ENCODE data around the gene TSEN54.
A peak's percentile ranks its signal among the peaks of the same experiment; 100 is the strongest.

Gene TSEN54

GRCh38 chr17:75546181-75546580 lies 29.9 kb downstream of the TSEN54 start:
- no CpG with 5 or more reads among the region's 13 CpGs for WGBS (ENCODE audit: insufficient coverage, insufficient read length)
- Histone ChIP-seq H3K4me3 (ENCODE audit: low read length) (no peak overlapping the region), H3K9me3 (ENCODE audit: control insufficient read depth, insufficient read depth, low read length) (no peaks in the 10 kb centered on the region), H3K4me1 (ENCODE audit: control insufficient read depth, insufficient read depth, low read length) (peaks cover 7% of the 10 kb centered on the region), H3K36me3 (ENCODE audit: control insufficient read depth, insufficient read depth, low read length) (no peaks in the 10 kb centered on the region), H3K27ac (ENCODE audit: low read length) (no peak overlapping the region), H3K27me3 (ENCODE audit: control insufficient read depth, insufficient read depth, low read length) (no peaks in the 10 kb centered on the region)
- no peak for DNase-seq (ENCODE audit: low read depth, low spot score)

- Histone ChIP-seq H3K4me1 (ENCODE audit: control insufficient read depth, insufficient read depth, low read length) (peaks cover 8% of the 10 kb centered on the region), H3K9me3 (ENCODE audit: control insufficient read depth, insufficient read depth, low read length) (no peaks in the 10 kb centered on the region), H3K27ac (ENCODE audit: low read length) (no peak overlapping the region), H3K27me3 (ENCODE audit: control insufficient read depth, insufficient read depth, low read length) (no peaks in the 10 kb centered on the region), H3K4me3 (ENCODE audit: low read length) (no peak overlapping the region), H3K36me3 (ENCODE audit: control insufficient read depth, insufficient read depth, low read length) (no peaks in the 10 kb centered on the region)
- no CpG with 5 or more reads among the region's 9 CpGs for WGBS (ENCODE audit: insufficient coverage, insufficient read length)
- no peak for DNase-seq (ENCODE audit: low read depth, low spot score)
These were observed 30.8 kb downstream of the TSEN54 start for GRCh38 chr17:75547091-75547490.

- DNase-seq (ENCODE audit: low read depth, low spot score): no peak
- Histone ChIP-seq H3K27me3 (ENCODE audit: control insufficient read depth, insufficient read depth, low read length) (no peaks in the 10 kb centered on the region), H3K27ac (ENCODE audit: low read length) (no peak overlapping the region), H3K4me3 (ENCODE audit: low read length) (no peak overlapping the region), H3K9me3 (ENCODE audit: control insufficient read depth, insufficient read depth, low read length) (no peaks in the 10 kb centered on the region), H3K36me3 (ENCODE audit: control insufficient read depth, insufficient read depth, low read length) (no peaks in the 10 kb centered on the region), H3K4me1 (ENCODE audit: control insufficient read depth, insufficient read depth, low read length) (peaks cover 8% of the 10 kb centered on the region)
- whole genome bisulfite sequencing (ENCODE audit: insufficient coverage, insufficient read length): no CpG with 5 or more reads among the region's 5 CpGs
These were observed 32.5 kb downstream of the TSEN54 start for GRCh38 chr17:75548813-75549212.

- Histone ChIP-seq H3K9me3 (ENCODE audit: control insufficient read depth, insufficient read depth, low read length) (no peaks in the 10 kb centered on the region), H3K4me1 (ENCODE audit: control insufficient read depth, insufficient read depth, low read length) (peaks cover 7% of the 10 kb centered on the region), H3K27ac (ENCODE audit: low read length) (no peak overlapping the region), H3K36me3 (ENCODE audit: control insufficient read depth, insufficient read depth, low read length) (no peaks in the 10 kb centered on the region), H3K27me3 (ENCODE audit: control insufficient read depth, insufficient read depth, low read length) (no peaks in the 10 kb centered on the region), H3K4me3 (ENCODE audit: low read length) (peak overlapping the region; percentile 31; the same call in 1 of the 2 replicates)
- no CpG with 5 or more reads among the region's 22 CpGs for WGBS (ENCODE audit: insufficient coverage, insufficient read length)
- DNase-seq (ENCODE audit: low read depth, low spot score): peak; percentile 57
These were observed 33.2 kb downstream of the TSEN54 start for GRCh38 chr17:75549246-75550138.

GRCh38 chr17:75550139-75550465 lies 33.8 kb downstream of the TSEN54 start:
- whole genome bisulfite sequencing (ENCODE audit: insufficient coverage, insufficient read length): no CpG with 5 or more reads among the region's 4 CpGs
- H3K9me3 ChIP-seq (ENCODE audit: control insufficient read depth, insufficient read depth, low read length): no peaks in the 10 kb centered on the region
- no peaks in the 10 kb centered on the region for H3K36me3 ChIP-seq (ENCODE audit: control insufficient read depth, insufficient read depth, low read length)
- no peak for DNase-seq (ENCODE audit: low read depth, low spot score)
- H3K27ac ChIP-seq (ENCODE audit: low read length): no peak overlapping the region
- H3K4me1 ChIP-seq (ENCODE audit: control insufficient read depth, insufficient read depth, low read length): peaks cover 7% of the 10 kb centered on the region
- H3K4me3 ChIP-seq (ENCODE audit: low read length): peak overlapping the region; percentile 31; the same call in 1 of the 2 replicates
- no peaks in the 10 kb centered on the region for H3K27me3 ChIP-seq (ENCODE audit: control insufficient read depth, insufficient read depth, low read length)

- no CpG with 5 or more reads among the region's 7 CpGs for WGBS (ENCODE audit: insufficient coverage, insufficient read length)
- Histone ChIP-seq H3K9me3 (ENCODE audit: control insufficient read depth, insufficient read depth, low read length) (no peaks in the 10 kb centered on the region), H3K27ac (ENCODE audit: low read length) (no peak overlapping the region), H3K4me1 (ENCODE audit: control insufficient read depth, insufficient read depth, low read length) (peaks cover 7% of the 10 kb centered on the region), H3K4me3 (ENCODE audit: low read length) (no peak overlapping the region), H3K27me3 (ENCODE audit: control insufficient read depth, insufficient read depth, low read length) (no peaks in the 10 kb centered on the region), H3K36me3 (ENCODE audit: control insufficient read depth, insufficient read depth, low read length) (no peaks in the 10 kb centered on the region)
- DNase-seq (ENCODE audit: low read depth, low spot score): no peak
These were observed 34.9 kb downstream of the TSEN54 start for GRCh38 chr17:75551266-75551665.

- Histone ChIP-seq H3K4me3 (ENCODE audit: low read length) (no peak overlapping the region), H3K4me1 (ENCODE audit: control insufficient read depth, insufficient read depth, low read length) (peaks cover 7% of the 10 kb centered on the region), H3K36me3 (ENCODE audit: control insufficient read depth, insufficient read depth, low read length) (no peaks in the 10 kb centered on the region), H3K9me3 (ENCODE audit: control insufficient read depth, insufficient read depth, low read length) (no peaks in the 10 kb centered on the region), H3K27me3 (ENCODE audit: control insufficient read depth, insufficient read depth, low read length) (no peaks in the 10 kb centered on the region), H3K27ac (ENCODE audit: low read length) (no peak overlapping the region)
- no CpG with 5 or more reads among the region's 14 CpGs for WGBS (ENCODE audit: insufficient coverage, insufficient read length)
- DNase-seq (ENCODE audit: low read depth, low spot score): no peak
These were observed 36.3 kb downstream of the TSEN54 start for GRCh38 chr17:75552425-75553294.

- no peaks in the 10 kb centered on the region for H3K9me3 ChIP-seq (ENCODE audit: control insufficient read depth, insufficient read depth, low read length)
- H3K27ac ChIP-seq (ENCODE audit: low read length): no peak overlapping the region
- H3K27me3 ChIP-seq (ENCODE audit: control insufficient read depth, insufficient read depth, low read length): no peaks in the 10 kb centered on the region
- H3K4me1 ChIP-seq (ENCODE audit: control insufficient read depth, insufficient read depth, low read length): peaks cover 7% of the 10 kb centered on the region
- H3K36me3 ChIP-seq (ENCODE audit: control insufficient read depth, insufficient read depth, low read length): no peaks in the 10 kb centered on the region
- no CpG with 5 or more reads among the region's 8 CpGs for WGBS (ENCODE audit: insufficient coverage, insufficient read length)
- H3K4me3 ChIP-seq (ENCODE audit: low read length): no peak overlapping the region
- DNase-seq (ENCODE audit: low read depth, low spot score): no peak
These were observed 37.2 kb downstream of the TSEN54 start for GRCh38 chr17:75553295-75554110.

- no peak overlapping the region for H3K27ac ChIP-seq (ENCODE audit: low read length)
- H3K4me3 ChIP-seq (ENCODE audit: low read length): no peak overlapping the region
- peaks cover 3% of the 10 kb centered on the region; the same call in 1 of the 2 replicates for H3K36me3 ChIP-seq (ENCODE audit: control insufficient read depth, insufficient read depth, low read length)
- H3K9me3 ChIP-seq (ENCODE audit: control insufficient read depth, insufficient read depth, low read length): no peaks in the 10 kb centered on the region
- DNase-seq (ENCODE audit: low read depth, low spot score): no peak
- H3K4me1 ChIP-seq (ENCODE audit: control insufficient read depth, insufficient read depth, low read length): peaks cover 1% of the 10 kb centered on the region; the same call in 1 of the 2 replicates
- no peaks in the 10 kb centered on the region for H3K27me3 ChIP-seq (ENCODE audit: control insufficient read depth, insufficient read depth, low read length)
- no CpG with 5 or more reads among the region's 21 CpGs for WGBS (ENCODE audit: insufficient coverage, insufficient read length)
These were observed 39.4 kb downstream of the TSEN54 start for GRCh38 chr17:75555679-75556153.
